ENCODE measurements around the gene BAZ2B.
"Not testable (repeated sequence)": the region's sequence is repeated elsewhere in the genome, so short reads cannot be mapped to it uniquely, and the experiment has no call there.

Gene BAZ2B

DNA sequence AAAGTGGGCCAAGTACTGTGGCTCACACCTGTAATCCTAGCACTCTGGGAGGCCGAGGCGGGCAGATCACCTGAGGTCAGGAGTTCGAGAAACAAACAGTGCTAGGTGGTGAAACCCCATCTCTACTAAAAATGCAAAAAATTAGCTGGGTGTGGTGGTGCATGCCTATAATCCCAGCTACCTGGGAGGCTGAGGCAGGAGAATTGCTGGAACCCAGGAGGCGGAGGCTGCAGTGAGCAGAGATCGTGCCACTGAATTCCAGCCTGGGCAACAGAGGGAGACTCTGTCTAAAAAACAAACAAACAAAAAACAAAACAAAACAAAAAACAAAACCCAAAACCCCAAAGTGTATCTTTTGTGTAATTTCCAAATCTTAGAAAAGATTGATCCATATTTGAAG, 214.2 kb downstream of the BAZ2B start:
- not testable (repeated sequence) for DNase-seq

GRCh38 chr2:159399716-159400415, 216.5 kb downstream of the BAZ2B start:
- no peak for DNase-seq

DNA sequence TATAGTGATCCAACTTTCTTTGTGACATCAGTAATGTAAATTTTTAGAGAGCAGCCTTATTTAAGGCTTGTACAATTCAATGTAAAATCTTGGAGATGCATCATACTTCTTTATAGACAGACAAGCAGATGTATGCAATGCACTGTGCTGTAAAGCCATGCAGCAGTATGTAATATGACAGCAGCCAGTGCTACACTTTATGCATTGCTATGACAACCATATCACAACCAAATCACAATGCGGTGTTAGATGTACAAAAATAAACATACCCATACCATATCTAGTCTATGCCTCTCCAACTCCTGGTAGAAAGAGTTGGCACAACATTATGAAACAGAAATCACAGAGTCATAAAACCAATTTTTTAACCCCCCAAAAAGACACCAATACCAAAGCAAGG, 219.5 kb downstream of the BAZ2B start:
- DNase-seq, result no peak

DNA sequence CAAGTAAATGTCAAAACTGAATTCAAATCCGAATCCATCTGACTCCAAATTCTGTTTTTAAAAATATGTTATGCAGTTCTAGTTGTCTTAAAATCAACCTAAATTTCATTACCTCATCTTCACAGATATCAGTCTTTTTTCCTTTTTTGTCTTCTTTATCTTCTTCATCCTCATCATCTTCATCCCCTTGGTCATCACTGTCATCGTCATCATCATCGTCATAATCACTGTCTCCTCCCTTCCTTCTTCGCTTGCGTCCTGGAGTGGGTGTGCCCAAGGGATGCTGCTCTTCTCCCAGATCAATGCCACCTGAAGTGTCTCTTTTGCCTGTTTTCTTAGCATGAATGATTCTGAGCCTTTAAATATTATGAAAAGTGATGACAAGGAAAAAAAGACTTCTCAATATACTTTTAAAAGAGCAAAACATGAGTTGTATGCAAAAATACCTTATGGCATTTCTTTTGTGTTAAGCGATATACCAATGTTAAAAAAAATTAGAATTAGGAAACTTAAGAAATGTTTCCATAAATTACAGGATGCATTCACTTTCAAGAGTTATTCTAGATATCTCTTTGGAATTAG, 233.8 kb downstream of the BAZ2B start:
- DNase-seq, result no peak

- DNase-seq, result no peak
Measured at GRCh38 chr2:159381574-159381973, 234.8 kb downstream of the BAZ2B start.

GRCh38 chr2:159380685-159381239, 235.6 kb downstream of the BAZ2B start:
- no peak for DNase-seq

DNA sequence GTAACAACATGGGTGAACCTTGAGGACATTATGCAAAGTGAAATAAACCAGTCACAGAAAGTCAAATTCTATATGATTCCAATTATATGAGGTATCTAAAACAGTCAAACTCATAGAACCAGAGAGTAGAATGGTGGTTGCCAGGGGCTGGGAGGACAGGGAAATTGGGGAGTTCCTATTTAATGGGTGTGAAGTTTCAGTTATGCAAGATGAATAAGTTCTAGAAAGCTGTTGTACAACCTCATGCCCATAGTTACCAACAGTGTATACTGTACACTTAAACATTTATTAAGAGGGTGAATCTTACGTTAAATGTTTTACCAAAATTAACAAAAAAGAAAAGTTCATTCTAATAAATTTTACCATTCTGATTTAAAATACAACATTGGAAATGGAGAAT, 237.2 kb downstream of the BAZ2B start:
- peak; percentile 2 for DNase-seq

GRCh38 chr2:159375241-159375640, 241.1 kb downstream of the BAZ2B start:
- DNase-seq, result no peak

DNA sequence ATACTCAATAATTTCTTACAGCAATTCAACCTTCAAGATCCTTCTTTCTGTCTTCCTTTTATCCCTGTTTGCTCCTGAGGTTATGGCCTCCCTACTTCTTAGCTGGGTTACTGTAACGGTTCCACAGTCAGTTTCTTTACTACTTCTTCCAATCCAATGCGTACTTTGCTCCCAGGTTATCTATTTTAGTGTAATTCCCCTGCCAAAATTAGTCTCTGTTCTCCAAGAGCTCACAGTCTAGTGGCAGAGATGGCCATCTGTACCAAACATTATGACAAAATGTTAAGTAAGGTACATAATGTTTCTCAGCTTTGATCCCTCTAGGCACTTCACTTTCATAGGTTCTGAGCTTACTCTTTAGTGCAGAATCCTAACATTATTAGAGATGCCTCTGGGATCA, 244.8 kb downstream of the BAZ2B start:
- DNase-seq, result no peak

DNA sequence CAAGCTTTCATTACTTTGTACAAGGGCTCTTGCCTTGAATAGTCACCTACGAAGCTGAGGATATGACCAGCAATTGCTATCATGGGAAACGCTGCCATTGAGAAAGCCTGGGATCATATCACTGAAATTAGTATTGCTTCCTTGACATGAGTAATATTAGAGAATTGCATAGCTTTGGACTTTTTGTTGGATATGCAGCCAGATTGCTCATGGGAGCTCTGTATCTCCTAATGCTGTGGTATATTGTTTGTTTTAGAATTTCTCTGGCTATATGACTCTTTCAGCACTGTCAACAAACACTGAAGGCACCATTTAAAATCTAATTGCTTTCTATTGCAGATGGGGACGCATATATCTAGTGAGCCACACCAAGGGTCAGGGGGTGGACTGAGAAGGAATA, 249.8 kb downstream of the BAZ2B start:
- no peak for DNase-seq

GRCh38 chr2:159362816-159363251, 253.5 kb downstream of the BAZ2B start:
- no peak for DNase-seq

GRCh38 chr2:159362094-159362493, 254.3 kb downstream of the BAZ2B start:
- DNase-seq, result no peak

DNA sequence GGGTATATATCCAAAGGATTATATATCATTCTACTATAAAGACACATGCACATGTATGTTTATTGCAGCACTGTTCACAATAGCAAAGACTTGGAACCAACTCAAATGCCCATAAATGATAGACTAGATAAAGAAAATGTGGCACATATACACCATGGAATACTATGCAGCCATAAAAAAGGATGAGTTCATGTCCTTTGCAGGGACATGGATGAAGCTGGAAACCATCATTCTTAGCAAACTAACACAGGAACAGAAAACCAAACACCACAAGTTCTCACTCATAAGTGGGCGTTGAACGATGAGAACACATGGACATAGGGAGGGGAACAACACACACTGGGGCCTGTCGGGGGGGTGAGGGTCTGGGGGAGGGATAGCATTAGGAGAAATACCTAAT, 254.7 kb downstream of the BAZ2B start:
- DNase-seq, result not testable (repeated sequence)

DNA sequence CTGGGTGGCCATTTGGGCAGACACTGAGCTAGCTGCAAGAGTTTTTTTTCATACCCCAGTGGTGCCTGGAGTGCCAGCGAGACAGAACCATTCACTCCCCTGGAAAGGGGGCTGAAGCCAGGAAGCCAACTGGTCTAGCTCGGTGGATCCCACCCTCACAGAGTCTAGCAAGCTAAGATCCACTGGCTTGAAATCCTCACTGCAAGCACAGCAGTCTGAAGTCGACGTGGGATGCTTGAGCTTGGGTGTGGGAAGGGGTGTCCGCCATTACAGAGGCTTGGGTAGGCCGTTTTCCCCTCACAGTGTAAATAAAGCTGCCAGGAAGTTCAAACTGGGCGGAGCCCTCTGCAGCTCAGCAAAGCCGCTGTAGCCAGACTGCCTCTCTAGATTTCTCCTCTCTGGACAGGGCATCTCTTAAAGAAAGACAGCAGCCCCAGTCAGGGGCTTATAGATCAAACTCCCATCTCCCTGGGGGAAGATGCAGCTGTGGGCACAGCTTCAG, 260.2 kb downstream of the BAZ2B start:
- no peak for DNase-seq

- no peak for DNase-seq
Measured at GRCh38 chr2:159351977-159352376, 264.4 kb downstream of the BAZ2B start.

- DNase-seq, result peak; percentile 1
Measured at GRCh38 chr2:159349674-159350299, 266.6 kb downstream of the BAZ2B start.

DNA sequence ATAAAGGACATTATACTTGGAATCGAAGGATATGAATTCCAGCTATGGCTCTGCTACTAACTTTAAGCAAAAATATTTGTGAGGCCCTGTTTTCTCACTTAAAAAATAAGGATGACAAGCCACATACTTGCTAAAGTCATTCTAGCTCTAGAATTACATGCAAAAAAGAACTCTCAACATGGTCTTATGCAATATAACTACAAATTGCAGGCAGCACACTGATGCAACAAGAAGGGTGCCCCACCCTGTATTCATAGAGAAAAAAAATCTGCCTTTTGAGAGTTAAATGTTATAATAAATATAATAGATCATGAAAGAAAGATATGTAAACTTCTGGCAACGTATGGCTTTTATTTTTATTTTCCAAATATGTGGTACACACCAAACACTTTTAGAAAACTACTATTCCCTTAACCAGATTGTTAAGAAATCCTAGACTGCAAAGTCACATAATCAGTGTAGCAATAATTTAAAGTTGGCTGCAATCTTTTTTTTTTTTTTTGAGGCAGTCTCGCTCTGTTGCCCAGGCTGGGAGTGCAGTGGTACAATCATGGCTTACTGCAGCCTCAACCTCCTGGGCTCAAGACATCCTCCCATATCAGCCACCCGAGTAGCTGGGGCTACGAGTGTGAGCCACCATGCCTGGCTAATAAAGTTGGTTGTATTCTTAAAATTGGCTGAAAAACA, 289.6 kb downstream of the BAZ2B start:
- no peak for DNase-seq

DNA sequence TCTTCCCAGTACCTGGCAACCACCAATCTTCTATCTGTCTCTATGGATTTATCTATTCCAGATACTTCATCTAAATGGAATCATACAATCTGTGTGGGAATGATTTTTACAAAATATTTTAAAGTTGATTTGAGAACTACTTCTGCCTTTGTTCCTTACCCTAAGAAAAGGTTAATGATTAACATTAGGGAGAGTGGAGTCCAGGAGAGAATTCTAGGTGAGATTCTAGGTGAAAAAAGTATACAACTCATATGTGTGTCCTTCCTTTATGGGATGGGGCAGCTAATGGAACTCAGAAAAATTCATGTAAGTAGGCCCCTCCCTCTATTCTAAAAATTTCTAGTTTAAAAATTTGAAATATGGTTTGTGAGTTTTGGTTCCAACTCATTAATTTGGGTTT, 293.9 kb downstream of the BAZ2B start:
- DNase-seq, result no peak

DNA sequence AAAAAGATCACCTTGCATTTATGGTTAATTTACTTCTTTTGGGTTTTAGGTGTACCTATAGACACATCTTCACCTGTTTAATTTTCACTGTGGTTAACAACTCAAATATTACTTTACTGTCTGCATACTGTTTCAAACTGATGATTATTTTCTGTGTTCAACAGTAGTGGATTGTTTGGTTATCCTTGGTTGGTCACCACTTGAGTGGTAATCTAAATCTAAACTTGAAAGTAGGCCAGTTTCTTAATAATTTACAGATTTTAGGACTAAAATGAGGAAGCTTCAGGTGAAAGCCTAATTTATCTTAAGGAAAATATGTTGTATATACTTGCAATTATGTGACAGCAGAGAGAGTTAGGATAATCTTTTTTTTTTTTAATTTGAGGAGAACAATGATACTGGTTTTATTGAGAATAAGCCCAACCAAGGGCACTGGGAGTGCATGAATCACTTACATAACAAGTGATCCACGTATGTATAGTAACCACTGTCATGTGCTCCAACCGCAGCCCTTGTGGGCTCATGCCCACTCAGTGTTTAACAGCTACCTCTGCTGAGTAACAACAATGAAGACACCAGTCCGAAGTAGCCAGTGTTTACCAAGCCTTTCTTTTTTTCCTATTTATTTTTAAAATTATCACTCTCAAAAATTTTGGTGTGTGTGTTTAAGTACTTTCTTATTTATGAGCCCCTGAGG, 298.8 kb downstream of the BAZ2B start:
- no peak for DNase-seq

- no peak for DNase-seq
Measured at GRCh38 chr2:159307942-159308341, 308.4 kb downstream of the BAZ2B start.

- no peak for DNase-seq
Measured at GRCh38 chr2:159300586-159300985, 315.8 kb downstream of the BAZ2B start.

- DNase-seq, result no peak
Measured at GRCh38 chr2:159298967-159299366, 317.4 kb downstream of the BAZ2B start.

Measured in activated CD4-positive, alpha-beta T cell treated with anti-CD3 and anti-CD28 coated beads, Interleukin-2, Interleukin-6, amounts not matched to agents 100 ng/mL and 50 ng/mL, durations not matched to agents 16 hours and 8 hours (primary cell).